GM19395 (cell line): ENCODE measurements around the gene DGKB.

Experiments used
- ATAC-seq: cut with Tn5 transposase; IDR thresholded peaks from one replicate; pipeline ENCODE4 v1.9.1; 2021; ENCODE audit warnings: mild to moderate bottlenecking, moderate library complexity; ENCODE audit not compliant: unreplicated experiment

DGKB gene

GRCh38 chr7:14242175-14242574 lies 660.4 kb downstream of the DGKB start:
- no peak for ATAC-seq

DNA sequence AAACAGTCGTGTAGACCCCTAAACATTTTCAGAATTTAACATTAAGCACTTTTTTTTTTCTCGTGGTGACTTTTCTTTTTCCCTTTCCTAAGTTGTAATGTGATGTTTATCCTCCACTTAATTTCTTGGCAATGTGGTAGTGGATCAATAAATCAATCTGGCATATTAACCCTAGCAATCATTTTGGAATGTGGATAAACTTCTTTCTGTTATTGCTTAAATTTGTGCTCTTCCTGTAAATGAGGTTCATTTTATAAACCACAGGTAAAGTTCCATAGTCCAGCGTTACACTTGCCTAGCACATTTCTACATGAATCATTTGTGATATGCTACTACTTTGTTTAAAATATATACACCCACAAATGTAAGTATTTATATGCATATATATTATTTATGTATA lies 665.7 kb downstream of the DGKB start:
- no peak for ATAC-seq

GRCh38 chr7:14235056-14235455 lies 667.5 kb downstream of the DGKB start:
- no peak for ATAC-seq

- ATAC-seq, result no peak
Observed at GRCh38 chr7:14233868-14234369, 668.6 kb downstream of the DGKB start.

DNA sequence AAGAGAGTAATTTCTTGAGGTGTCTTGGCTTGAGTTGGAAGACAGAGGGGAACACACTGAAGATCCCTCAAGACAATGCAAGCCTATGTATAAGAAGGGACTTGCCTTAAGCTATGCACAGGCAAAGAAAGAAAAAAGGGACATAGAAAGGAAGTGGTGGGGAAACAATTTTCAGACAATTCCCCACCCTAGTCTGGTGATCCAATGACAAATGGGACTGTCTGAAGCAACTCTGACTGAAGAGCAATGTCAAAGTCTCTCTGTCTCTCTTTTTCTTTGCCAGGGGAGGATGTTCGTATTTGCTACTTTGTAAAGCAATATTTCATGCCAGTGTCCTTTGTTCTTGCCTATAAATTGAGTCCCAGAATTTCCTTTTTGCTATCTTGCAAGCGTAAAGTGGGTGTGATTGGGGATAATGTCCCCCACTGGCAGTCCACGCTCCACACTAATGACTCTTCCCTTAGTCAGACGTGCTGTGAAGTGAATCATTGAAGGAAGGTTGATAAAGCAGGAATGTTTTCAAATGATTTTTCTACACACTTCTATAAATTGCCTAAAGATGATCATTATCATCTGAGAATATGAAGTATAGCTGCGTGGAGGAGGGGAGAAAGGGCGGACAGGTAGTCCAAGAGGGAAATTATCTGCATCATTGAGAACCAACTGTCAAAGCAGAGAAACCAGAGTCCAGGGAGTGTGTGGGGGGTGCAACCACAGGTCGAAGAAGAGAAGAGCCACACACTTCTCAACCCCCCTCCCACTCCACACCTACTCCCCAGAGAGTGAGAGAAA lies 669.3 kb downstream of the DGKB start:
- no peak for ATAC-seq

DNA sequence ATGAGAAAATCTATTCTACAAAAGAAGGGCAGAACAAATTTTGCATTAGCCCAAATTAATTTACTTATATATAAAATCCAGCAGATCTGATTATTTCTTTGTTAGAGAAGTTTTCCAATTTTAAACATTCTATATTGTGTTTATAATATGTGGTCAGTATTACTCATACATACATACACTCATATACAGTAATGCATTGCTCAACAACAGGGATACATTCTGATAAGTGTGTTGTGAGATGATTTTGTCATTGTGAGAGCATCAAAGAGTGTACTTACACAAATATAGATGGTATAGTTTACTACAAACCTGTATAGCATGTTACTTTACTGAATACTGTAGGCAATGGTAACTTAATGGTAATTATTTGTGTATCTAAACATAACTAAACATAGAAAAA lies 673.5 kb downstream of the DGKB start:
- ATAC-seq, result no peak

DNA sequence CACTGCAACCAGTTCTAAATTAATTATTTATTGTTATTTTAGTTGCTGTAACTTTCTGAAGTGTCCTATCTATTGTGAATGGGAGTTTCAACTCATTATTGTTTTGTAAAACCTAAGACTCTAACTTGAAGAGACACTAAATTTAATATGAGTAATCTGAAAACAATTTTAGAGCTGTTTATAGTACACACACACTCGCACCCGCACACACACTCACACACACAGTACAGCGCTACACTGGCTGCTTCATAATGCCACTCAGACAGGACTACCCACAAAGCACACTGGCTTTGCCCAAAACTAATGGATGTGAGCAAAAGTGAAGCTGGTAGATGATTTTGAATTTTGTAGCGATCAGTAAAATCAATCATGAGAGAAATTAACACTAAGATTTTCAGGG lies 674.2 kb downstream of the DGKB start:
- no peak for ATAC-seq

DNA sequence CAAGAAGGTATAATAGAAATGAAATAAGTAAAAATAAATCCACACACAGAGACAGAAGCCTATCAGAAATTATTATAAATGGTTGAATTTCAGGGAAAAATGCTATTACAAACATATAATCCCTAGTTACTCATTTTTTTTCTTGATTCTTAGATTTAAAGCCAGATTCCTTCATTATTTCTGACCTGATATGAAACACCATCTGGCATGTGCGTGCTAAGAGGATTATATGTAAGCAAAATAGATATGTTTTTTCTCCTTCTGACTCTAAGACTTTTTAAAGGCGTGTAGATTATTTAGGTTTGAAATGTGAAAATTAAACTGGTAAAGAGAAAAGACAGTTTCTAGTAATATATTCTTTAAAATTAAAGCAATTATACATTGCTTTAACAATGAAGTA lies 676.4 kb downstream of the DGKB start:
- ATAC-seq, result no peak

DNA sequence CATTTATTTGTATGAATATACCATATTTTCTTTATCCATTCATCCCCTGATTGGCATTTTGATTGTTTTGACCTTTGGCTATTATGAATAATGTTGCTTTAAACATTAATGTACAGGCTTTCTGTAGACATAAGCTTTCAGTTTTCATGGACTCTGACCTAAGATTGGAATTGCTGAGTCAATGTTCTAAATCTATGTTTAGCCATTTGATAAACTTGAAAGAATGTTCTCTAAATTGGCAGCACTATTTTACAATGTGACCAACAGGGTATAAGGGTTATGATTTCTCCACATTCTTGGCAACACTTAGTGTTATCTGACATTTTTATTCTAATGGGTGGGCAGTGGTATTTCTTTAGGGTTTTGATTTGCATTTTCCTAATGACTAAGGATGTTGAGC lies 683.4 kb downstream of the DGKB start:
- no peak for ATAC-seq

- ATAC-seq, result no peak
Observed at GRCh38 chr7:14218338-14218737, 684.2 kb downstream of the DGKB start.

GRCh38 chr7:14209896-14210484 lies 692.6 kb downstream of the DGKB start:
- ATAC-seq, result no peak

- no peak for ATAC-seq
Observed at GRCh38 chr7:14207711-14208110, 694.8 kb downstream of the DGKB start.

DNA sequence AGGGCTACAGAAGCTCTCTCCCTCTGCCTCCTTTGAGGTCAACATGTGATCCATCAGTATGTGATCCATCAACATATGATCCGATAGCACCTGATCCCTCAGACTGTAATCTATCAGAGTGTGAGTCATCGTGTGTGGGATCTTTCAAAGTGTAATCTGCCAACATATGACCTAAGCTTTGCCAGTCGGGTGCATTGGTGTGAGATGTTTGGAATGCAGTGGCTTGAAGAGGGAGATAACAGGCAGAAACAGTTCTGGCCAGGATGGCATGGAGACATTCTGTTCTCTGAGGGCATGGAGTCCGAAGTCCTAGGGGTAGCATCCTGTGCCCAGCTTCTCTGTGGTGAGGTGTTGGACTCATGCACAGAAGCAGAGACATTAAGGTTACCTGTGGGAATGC lies 695.4 kb downstream of the DGKB start:
- no peak for ATAC-seq

GRCh38 chr7:14206121-14206520 lies 696.4 kb downstream of the DGKB start:
- no peak for ATAC-seq

DNA sequence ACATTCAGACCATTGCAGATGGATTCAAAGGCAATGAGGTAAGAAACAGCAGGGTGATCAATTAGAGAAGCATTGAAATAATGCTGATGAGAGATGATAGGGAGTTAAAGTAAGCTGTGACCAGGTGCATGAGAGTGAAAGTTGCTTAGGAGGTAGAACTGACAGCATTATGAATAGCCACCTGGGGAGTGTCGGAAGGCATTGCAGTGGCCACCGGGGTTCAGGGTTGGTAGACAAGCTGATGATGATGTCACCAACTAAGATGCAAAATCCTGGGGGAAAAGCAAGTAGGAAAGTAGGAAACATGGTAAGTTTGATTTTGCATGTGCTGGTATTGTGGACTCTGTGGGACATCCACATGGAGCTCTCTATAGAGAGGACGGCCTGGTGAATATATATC lies 701.2 kb downstream of the DGKB start:
- no peak for ATAC-seq

DNA sequence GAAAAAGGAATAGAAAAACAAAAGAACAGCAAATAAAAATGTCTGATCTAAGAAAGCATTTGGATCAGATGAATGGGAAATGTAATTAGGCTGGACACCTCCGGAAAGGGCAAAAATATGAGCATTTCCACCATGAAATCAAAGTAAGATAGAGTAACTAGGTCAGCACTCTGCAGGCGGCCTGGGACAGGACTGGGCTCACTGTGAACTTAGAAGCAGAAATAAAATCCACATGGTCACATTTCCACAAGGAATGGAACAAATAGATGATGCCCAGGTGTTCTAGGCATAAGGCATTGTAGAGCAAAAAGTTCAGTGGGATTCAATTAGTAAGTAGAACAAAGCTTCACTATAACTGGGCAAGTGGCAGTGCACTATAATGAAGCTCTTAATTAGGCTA lies 703.2 kb downstream of the DGKB start:
- no peak for ATAC-seq

DNA sequence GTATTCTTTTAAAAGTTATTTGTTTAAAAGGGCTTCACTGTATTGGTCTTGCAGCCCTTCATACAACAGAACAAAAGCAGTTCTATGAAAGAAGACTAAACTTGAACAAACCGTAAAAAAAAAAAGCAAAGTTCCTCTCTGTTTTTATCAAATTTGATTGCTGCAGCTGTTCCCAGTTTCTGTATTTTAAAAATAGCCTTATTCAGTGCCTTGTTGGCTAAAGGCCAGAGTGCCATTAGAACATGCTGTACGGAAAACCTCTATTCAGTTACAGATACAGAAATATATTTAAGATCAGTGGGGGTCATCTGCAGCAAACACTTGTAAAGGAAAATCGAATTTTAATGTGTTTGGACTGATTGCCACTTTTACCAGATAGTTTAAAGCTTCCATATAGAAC lies 705.3 kb downstream of the DGKB start:
- ATAC-seq, result no peak

DNA sequence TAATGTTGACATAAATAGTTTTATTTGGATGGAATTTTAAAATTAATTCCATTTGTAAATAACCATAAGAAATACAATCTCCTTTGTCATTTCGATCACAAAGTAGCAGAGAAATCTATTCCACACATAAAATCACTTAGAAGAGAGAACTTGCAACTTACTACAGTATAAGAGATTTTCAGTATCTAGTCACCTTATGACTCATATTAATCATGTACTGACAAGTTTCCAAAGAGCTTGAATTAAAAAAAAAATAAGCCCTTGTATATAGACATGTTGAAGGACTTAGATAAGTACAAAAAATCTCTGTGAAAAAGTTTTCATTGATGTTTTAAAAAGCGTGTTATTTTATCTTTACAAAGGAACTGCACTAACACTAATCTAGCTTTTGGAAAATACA lies 706.0 kb downstream of the DGKB start:
- no peak for ATAC-seq

DNA sequence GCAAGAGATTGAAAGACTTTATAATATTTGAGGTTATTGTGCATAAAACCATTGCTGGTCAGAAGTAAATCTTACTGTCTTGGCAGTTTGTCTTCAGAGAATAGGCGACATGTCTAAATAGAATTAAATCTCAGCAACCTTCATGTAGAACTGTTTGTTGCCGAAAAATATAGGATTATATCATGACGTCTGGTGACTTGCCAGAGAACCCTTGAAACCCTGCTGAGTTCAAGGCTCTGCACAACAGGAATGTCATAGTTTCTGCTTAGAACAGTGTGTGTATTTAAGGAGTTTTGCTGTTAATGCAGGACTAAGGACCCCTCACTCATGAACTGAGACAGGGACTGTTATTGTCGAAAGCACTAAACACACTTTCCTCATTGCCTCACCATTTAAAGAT lies 706.7 kb downstream of the DGKB start:
- no peak for ATAC-seq

DNA sequence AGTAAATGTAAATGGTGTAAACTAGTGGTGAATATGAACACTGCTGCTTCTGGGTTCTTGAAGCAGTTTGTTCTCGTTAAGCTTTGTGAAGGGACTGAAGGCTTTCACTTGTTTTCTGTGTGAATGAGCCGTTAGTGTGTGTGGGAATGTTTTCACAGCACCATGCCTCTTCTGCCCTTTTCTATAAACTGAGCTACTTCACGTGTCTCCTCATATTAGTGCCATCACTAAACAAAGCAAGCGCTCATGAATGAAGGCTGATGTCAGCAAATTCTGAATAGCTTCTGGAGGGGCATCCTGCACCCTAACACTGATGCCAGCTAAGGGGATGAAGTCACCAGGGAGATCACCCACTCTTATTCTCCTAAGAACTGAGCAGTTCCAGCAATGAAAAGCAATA lies 707.5 kb downstream of the DGKB start:
- ATAC-seq, result no peak

- ATAC-seq, result no peak
Observed at GRCh38 chr7:14191686-14192098, 710.9 kb downstream of the DGKB start.

- no peak for ATAC-seq
Observed at GRCh38 chr7:14184292-14184864, 718.2 kb downstream of the DGKB start.
